Keratinocyte (primary cell): ENCODE data around the gene KDM4B.

ENCODE experiments used
- EZH2 ChIP-seq: IDR thresholded peaks from one replicate; pipeline ENCODE4 v1.6.1; 2012; ENCODE audit warnings: inconsistent platforms, mild to moderate bottlenecking, low read length, moderate library complexity
- TF ChIP-seq, protein P1 (sequence below), 3 experiments: IDR thresholded peaks in 1 of 3; conservative IDR thresholded peaks in 1 of 3; optimal IDR thresholded peaks in 1 of 3; 2 replicates in 2 of 3; 3 replicates in 1 of 3; pipeline versions ENCODE3 to v1.5.1; 2011; ENCODE audit warnings: low read length in 3 of 3, mild to moderate bottlenecking in 3 of 3, moderate library complexity in 2 of 3, control low read depth in 1 of 3, inconsistent platforms in 1 of 3; ENCODE audit not compliant: insufficient read depth in 2 of 3; ENCODE audit errors: extremely low read depth in 1 of 3

DNA sequence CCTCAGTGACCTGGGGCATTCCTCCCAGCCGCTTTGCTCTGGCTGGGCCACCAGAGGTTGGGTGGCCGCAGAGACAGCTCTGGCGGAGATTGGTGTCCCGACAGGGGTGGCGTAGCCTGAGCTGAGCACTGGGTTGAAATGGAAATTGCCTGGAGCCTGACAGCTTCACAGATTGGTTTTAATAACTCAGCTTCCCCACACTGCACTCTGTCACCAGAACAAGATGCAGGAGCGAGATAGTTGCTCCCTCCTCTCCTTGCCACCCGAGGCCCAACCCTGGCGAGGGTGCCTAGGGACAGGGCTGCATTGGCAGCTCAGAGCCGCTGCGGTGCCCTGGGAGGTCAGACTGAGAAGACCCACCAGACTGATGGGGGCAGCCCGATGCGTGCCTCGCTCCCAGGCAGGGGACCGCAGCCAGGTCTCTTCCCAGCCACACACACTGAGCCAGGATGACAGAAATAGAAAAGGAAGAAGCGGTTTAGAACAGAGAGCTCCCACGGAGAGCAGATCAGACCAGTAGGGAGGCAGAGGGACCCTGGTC is 84.1 kb downstream of the KDM4B start:
- TF ChIP-seq, protein P1, sequence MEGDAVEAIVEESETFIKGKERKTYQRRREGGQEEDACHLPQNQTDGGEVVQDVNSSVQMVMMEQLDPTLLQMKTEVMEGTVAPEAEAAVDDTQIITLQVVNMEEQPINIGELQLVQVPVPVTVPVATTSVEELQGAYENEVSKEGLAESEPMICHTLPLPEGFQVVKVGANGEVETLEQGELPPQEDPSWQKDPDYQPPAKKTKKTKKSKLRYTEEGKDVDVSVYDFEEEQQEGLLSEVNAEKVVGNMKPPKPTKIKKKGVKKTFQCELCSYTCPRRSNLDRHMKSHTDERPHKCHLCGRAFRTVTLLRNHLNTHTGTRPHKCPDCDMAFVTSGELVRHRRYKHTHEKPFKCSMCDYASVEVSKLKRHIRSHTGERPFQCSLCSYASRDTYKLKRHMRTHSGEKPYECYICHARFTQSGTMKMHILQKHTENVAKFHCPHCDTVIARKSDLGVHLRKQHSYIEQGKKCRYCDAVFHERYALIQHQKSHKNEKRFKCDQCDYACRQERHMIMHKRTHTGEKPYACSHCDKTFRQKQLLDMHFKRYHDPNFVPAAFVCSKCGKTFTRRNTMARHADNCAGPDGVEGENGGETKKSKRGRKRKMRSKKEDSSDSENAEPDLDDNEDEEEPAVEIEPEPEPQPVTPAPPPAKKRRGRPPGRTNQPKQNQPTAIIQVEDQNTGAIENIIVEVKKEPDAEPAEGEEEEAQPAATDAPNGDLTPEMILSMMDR (optimal IDR thresholded peaks at IDR 0.05 in 1 of 3, IDR thresholded peaks at IDR 0.05 in 1 of 3, conservative IDR thresholded peaks at IDR 0.05 in 1 of 3; ENCODE audit: extremely low read depth in 1 of 3, insufficient read depth in 2 of 3, low read length in 3 of 3): no peak
- no peak for TF ChIP-seq EZH2
